GM12892 (cell line): ENCODE measurements around the gene MKS1.

Source experiments
- POLR2A ChIP-seq: IDR thresholded peaks from 2 replicates; pipeline ENCODE4 v1.6.1; 2011; ENCODE audit warnings: low read depth, low read length, control low read depth
- POLR2AphosphoS5 ChIP-seq: IDR thresholded peaks from 2 replicates; pipeline ENCODE4 v1.6.1; 2011; ENCODE audit warnings: low read depth, low read length, control low read depth
- TAF1 ChIP-seq: IDR thresholded peaks from 2 replicates; pipeline ENCODE4 v1.6.1; 2011; ENCODE audit warnings: low read depth, mild to moderate bottlenecking, control low read depth, low read length, borderline replicate concordance

GRCh38 chr17:58267347-58268324 is 48.6 kb upstream of the MKS1 start:
- no peak for TF ChIP-seq TAF1
- no peak for TF ChIP-seq POLR2AphosphoS5
- TF ChIP-seq POLR2A: no peak
